ENCODE results near the gene ERCC4.

The ERCC4 gene

GRCh38 chr16:13945744-13946485 is 26.0 kb downstream of the ERCC4 start:
- in situ Hi-C loops (cut with MboI; ENCODE audit: low sequenced_read_pairs) = no loop called here

DNA sequence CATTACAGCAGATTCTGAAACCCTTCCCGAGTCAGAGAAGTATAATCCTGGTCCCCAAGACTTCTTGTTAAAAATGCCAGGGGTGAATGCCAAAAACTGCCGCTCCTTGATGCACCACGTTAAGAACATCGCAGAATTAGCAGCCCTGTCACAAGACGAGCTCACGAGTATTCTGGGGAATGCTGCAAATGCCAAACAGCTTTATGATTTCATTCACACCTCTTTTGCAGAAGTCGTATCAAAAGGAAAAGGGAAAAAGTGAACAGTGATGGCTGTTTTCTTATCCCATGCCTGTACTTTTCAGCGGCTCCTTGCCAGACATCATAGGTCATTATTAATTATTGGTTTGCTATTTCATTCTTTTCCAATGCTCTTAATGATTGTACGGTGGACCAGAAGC is 28.1 kb downstream of the ERCC4 start:
- in situ Hi-C loops (cut with MboI; ENCODE audit: low sequenced_read_pairs) = no loop called here

- in situ Hi-C loops (cut with MboI; ENCODE audit: low sequenced_read_pairs) = no loop called here
These were observed 31.0 kb downstream of the ERCC4 start for GRCh38 chr16:13950821-13951547.

DNA sequence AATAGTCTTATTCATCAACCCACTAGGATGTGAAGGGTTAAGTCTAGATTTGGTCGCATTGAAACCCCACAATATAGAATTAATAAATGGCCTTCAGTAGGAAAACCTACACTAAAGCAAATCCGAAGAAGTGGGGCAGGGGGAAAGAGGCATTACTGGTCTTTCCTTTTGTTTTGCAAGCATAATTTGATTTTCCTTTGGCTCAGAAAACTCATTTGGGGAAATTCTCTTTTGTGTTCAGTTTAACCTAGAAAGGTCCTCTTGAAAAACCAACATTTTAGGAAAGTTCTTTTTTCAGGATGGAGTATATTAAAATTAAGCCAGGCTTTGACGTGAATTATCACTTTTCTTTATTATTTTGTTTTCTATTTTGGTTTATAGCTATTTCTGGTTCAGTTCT is 31.7 kb downstream of the ERCC4 start:
- in situ Hi-C loops (cut with MboI; ENCODE audit: low sequenced_read_pairs) = no loop called here

DNA sequence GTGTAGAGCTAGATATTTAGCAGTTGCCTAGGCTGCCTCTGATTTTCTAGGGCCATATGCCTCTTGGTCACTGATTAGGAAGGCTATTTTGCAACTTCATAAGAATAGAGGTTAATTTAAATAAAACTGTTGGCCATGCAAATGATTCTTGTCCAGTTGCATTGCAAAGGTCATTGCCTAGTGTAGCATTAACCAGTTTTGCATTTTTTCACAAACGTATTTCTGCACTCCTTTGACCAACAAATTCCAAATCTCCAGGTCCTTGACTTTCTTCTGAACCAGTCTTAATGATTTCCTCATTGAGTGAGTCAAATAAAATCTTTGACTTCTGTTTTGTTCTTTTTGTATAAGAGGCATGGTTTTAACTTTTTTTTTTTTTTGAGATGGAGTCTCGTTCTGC is 33.5 kb downstream of the ERCC4 start:
- in situ Hi-C loops (cut with MboI; ENCODE audit: low sequenced_read_pairs) = no loop called here

DNA sequence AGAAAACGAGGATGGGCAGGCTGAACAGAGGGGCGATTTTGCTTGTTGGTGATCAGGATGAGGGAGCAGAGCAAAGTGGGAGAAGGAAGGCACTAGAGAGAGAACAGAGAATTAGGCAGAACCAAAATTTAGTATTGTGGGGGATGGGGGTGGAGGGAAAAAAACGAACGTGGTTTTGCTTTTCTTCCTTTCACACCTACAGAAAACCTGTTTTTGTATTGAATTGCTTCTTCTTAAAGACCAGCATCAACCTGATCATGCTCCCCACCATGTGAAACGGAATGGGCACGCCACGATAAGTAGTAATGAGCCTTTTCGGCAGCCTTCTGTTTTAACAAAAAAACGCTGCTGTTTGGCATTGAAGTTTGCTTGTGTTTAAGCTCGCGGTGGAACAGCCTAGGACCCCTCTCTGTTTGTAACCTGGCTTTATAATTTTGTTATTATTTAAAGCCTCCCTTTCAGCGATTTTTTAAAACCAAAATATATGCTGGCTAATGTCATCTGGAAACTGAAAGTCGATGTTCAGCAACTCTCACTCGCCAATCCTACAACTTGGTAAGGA is 36.8 kb downstream of the ERCC4 start:
- in situ Hi-C loops (cut with MboI; ENCODE audit: low sequenced_read_pairs) = no loop called here

- in situ Hi-C loops (cut with MboI; ENCODE audit: low sequenced_read_pairs) = no loop called here
These were observed 37.5 kb downstream of the ERCC4 start for GRCh38 chr16:13957197-13958078.

- in situ Hi-C loops (cut with MboI; ENCODE audit: low sequenced_read_pairs) = no loop called here
These were observed 38.5 kb downstream of the ERCC4 start for GRCh38 chr16:13958474-13958873.

DNA sequence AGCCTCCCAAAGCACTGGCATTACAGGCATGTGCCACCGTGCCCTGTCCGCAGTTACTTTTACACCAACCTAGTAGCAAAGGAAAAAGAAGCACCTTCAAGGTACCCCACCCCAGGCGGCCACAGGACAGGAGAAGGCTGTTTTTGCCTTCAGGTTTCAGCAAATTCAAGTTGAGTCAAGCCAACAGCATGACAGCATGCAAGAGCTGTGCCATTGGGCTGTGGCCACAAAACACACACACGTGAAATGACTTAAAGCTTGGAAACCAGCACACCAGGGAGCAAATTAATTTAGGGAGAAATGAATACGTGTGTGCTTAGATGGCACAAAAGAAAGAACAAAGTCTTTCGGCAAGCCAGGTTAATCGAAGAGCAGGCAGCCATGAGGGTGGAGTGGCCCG is 39.7 kb downstream of the ERCC4 start:
- in situ Hi-C loops (cut with MboI; ENCODE audit: low sequenced_read_pairs) = no loop called here

- in situ Hi-C loops (cut with MboI; ENCODE audit: low sequenced_read_pairs) = no loop called here
These were observed 41.3 kb downstream of the ERCC4 start for GRCh38 chr16:13961099-13961811.

DNA sequence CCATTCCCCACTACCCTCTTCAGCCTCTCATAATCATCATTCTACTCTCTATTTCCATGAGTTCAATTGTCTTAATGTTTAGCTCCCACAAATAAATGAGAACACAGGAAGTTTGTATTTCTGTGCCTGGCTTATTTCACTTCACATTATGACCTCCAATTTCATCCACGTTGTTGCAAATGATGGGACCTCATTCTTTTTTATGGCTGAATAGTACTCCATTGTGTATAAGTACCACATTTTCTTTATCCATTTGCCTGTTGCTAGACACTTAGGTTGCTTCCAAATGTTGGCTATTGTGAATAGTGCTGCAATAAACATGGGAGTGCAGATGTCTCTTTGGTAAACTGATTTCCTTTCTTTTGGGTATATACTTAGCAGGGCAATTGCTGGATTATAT is 42.3 kb downstream of the ERCC4 start:
- in situ Hi-C loops (cut with MboI; ENCODE audit: low sequenced_read_pairs) = no loop called here

- in situ Hi-C loops (cut with MboI; ENCODE audit: low sequenced_read_pairs) = no loop called here
These were observed 48.9 kb downstream of the ERCC4 start for GRCh38 chr16:13968835-13969234.

DNA sequence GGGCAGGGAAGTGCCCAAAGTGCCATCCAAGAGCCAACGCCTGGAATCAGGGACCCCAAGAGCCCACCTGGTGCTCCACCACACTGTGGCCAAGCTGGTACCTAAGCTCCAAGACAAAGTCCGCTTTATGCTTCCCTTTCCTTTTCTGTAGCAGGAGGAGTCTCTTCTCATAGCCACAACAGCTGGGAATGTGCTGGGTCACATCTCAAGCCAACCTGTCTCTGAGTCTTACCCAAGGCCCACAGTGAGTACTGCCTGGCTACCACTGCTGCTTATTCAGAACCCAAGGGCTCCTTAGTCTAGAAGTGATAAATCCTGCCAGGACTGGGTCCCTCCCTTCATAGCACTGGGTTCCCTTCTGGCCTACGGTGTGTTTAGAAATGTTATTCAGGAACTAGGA is 49.8 kb downstream of the ERCC4 start:
- in situ Hi-C loops (cut with MboI; ENCODE audit: low sequenced_read_pairs) = no loop called here

DNA sequence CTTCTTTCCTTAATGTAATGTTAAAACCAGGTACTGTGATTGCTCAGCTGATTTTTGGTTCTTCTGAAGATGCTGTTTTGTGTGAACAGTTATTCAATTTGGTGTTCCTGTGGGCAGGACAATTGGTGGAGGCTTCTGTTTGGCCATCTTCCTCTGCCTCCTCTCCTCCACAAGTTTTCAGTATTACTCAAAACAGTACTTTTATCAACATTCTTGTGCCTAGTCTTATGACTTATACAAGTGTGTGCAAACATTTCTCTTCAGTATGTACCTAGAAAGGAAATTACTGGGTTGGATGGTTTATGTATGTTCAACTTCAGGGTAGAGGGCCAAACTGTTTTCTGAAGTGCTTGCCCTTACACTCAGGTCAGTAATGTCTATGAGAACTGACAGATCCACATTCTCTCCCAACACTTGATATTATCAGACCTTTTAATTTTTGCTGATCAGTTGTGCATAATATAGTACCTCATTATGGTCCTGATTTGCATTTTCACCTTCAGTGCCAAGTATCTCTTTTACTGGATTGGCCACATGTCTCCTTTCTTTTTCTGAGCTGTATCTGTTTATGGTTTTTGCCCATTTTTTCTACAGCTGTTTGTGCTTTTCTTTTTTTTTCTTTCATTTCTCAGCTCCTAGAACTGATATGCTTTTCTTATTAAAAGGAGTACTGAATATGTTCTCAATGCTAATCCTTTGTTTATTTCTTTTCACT is 50.9 kb downstream of the ERCC4 start:
- in situ Hi-C loops (cut with MboI; ENCODE audit: low sequenced_read_pairs) = no loop called here

GRCh38 chr16:13973321-13974023 is 53.5 kb downstream of the ERCC4 start:
- in situ Hi-C loops (cut with MboI; ENCODE audit: low sequenced_read_pairs) = no loop called here

DNA sequence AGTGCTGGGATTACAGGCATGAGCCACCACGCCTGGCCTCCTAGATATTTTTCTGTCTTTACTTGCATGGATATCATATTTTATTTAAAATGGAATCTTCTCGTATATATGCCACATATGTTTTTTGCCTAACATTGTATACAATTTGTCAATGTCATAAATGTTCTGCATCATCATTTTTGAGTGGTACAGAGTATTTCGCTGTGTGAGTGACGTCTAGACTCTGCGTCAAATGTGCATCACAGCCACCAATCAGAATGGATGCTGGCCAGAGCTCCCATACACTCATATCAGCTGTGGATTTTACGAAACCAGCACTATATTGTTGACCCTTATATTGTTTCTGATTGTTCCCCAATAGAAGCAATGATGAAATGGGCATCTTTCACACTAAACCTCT is 57.2 kb downstream of the ERCC4 start:
- in situ Hi-C loops (cut with MboI; ENCODE audit: low sequenced_read_pairs) = no loop called here

DNA sequence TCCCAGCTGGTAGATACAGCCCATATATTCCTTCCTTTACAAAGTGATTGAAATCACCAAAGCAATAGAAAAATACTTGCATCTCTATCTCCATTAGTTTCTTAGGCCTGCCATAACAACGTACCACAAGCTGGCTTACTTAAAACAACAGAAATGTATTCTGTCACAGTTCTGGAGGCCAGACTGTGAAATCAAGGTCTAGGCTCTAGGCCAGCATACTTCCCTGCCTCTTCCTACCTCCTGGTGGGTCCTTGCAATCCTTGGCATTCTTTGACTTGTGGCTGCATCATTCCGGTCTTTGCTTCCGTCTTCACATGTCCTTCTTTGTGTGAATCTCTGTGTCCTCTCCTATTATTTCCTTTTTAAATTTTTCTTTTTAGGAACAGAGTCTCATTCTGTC is 62.5 kb downstream of the ERCC4 start:
- in situ Hi-C loops (cut with MboI; ENCODE audit: low sequenced_read_pairs) = no loop called here

GRCh38 chr16:13983625-13984024 is 63.7 kb downstream of the ERCC4 start:
- in situ Hi-C loops (cut with MboI; ENCODE audit: low sequenced_read_pairs) = no loop called here

DNA sequence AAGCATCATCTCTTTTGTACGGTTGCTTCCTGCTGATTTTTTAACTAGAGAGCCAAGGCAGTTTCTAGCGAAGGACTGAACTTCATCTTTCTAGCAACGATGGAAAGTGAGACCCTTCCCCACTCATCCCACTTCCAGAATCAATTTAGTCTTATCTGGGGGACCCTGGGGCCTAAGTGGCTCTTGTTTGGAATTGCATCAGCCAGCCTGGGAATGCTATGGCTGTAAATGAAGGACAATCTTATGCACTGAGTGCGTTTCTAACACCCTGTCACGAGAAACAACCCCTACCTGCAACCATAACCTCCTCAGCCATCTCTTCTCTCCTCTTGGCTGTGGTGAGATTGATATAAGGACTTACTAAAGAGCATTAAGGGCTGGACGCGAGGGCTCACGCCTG is 64.8 kb downstream of the ERCC4 start:
- in situ Hi-C loops (cut with MboI; ENCODE audit: low sequenced_read_pairs) = no loop called here

Measured in hTERT RPE-1 (cell line).